ENCODE measurements around the gene SLC12A3.

The SLC12A3 gene

GRCh38 chr16:56944954-56945839 lies 80.2 kb downstream of the SLC12A3 start:
- DNase-seq (ENCODE audit: low read depth) = no peak

GRCh38 chr16:56945847-56946527 lies 81.0 kb downstream of the SLC12A3 start:
- no peak for DNase-seq (ENCODE audit: low read depth)

GRCh38 chr16:56946767-56947603 lies 82.0 kb downstream of the SLC12A3 start:
- no peak for DNase-seq (ENCODE audit: low read depth)

GRCh38 chr16:56947604-56947995 lies 82.6 kb downstream of the SLC12A3 start:
- no peak for DNase-seq (ENCODE audit: low read depth)

GRCh38 chr16:56948234-56948633 lies 83.2 kb downstream of the SLC12A3 start:
- DNase-seq (ENCODE audit: low read depth) = no peak

- no peak for DNase-seq (ENCODE audit: low read depth)
Measured at GRCh38 chr16:56950051-56950450, 85.0 kb downstream of the SLC12A3 start.

- no peak for DNase-seq (ENCODE audit: low read depth)
Measured at GRCh38 chr16:56950455-56950854, 85.4 kb downstream of the SLC12A3 start.

GRCh38 chr16:56950881-56951771 lies 86.1 kb downstream of the SLC12A3 start:
- DNase-seq (ENCODE audit: low read depth) = peak; percentile 69

- DNase-seq (ENCODE audit: low read depth) = no peak
Measured at GRCh38 chr16:56953006-56953405, 88.0 kb downstream of the SLC12A3 start.

GRCh38 chr16:56956076-56956475 lies 91.1 kb downstream of the SLC12A3 start:
- no peak for DNase-seq (ENCODE audit: low read depth)

- no peak for DNase-seq (ENCODE audit: low read depth)
Measured at GRCh38 chr16:56956756-56957155, 91.7 kb downstream of the SLC12A3 start.

GRCh38 chr16:56960681-56961281 lies 95.8 kb downstream of the SLC12A3 start:
- no peak for DNase-seq (ENCODE audit: low read depth)

GRCh38 chr16:56961386-56961785 lies 96.4 kb downstream of the SLC12A3 start:
- no peak for DNase-seq (ENCODE audit: low read depth)

GRCh38 chr16:56961851-56962281 lies 96.9 kb downstream of the SLC12A3 start, which contains the start of gene CETP:
Gene CETP, plus strand, starts transcription at chr16:56961950. Its CDS starts 30 bp downstream, at chr16:56961980.
- no peak for DNase-seq (ENCODE audit: low read depth)

GRCh38 chr16:56964243-56965148 lies 99.5 kb downstream of the SLC12A3 start:
- peak; percentile 92 for DNase-seq (ENCODE audit: low read depth)
